MCF 10A (cell line): ENCODE data around the gene DACH2. TPM values are rescaled to one million over a fixed set of nuclear protein-coding genes. Genes with fewer than 3 reads are reported as not detected.
A peak's percentile ranks its signal among the peaks of the same experiment; 100 is the strongest.

Source experiments
- BruUV-seq: library from RNA; stranded (reverse); fragments of 400-500 nt; replicated peaks from 2 replicates; lab custom pipeline; 2021; lab: Mats Ljungman, UMichigan
- CTCF ChIA-PET: fragments of 300-600 bp; sonication (Branson Sonifier 250); formaldehyde crosslinking; extraction: SDS; loops from one replicate; lab custom pipeline; 2021; ENCODE audit warnings: antibody characterized with exemption, inconsistent platforms; lab: Yijun Ruan, JAX
- POLR2A ChIA-PET: fragments of 300-600, 350-650 bp; sonication (Branson Sonifier 250); formaldehyde crosslinking; extraction: SDS; loops from one replicate; lab custom pipeline; 2020; ENCODE audit warnings: antibody characterized with exemption, inconsistent platforms; lab: Yijun Ruan, JAX
- DNase-seq: peaks from one replicate; pipeline ENCODE4 v3.0.0-alpha.2; 2018; ENCODE audit not compliant: unreplicated experiment
- H3K27ac Mint-ChIP-seq: one replicate; pipeline ENCODE4 v1.8.0; 2022; ENCODE audit warnings: mild to moderate bottlenecking, low read depth, mixed read lengths; ENCODE audit not compliant: unreplicated experiment
- H3K27me3 Mint-ChIP-seq: one replicate; pipeline ENCODE4 v1.8.0; 2022; ENCODE audit warnings: mixed read lengths; ENCODE audit not compliant: insufficient read depth, unreplicated experiment
- H3K36me3 Mint-ChIP-seq: one replicate; pipeline ENCODE4 v1.8.0; 2022; ENCODE audit warnings: mild to moderate bottlenecking, moderate library complexity, mixed read lengths; ENCODE audit not compliant: insufficient read depth, unreplicated experiment
- H3K4me1 Mint-ChIP-seq: one replicate; pipeline ENCODE4 v1.8.0; 2022; ENCODE audit warnings: mixed read lengths; ENCODE audit not compliant: insufficient read depth, unreplicated experiment
- H3K4me3 Mint-ChIP-seq: one replicate; pipeline ENCODE4 v1.8.0; 2022; ENCODE audit warnings: mild to moderate bottlenecking, moderate library complexity, mixed read lengths; ENCODE audit not compliant: unreplicated experiment
- H3K9me3 Mint-ChIP-seq: one replicate; pipeline ENCODE4 v1.8.0; 2022; ENCODE audit warnings: mixed read lengths; ENCODE audit not compliant: unreplicated experiment
- CTCF ChIP-seq: fragments of 200-600 bp; IDR thresholded peaks from one replicate; pipeline ENCODE4 v1.8.0; 2022; ENCODE audit warnings: antibody characterized with exemption, mild to moderate bottlenecking; ENCODE audit not compliant: unreplicated experiment
- intact Hi-C: fragments of 100-400 bp; cut with micrococcal nuclease; formaldehyde crosslinking; loops from 2 replicates; pipeline ENCODE4 v1.14.1; 2022
- total RNA-seq: library from RNA; stranded (reverse); gene quantifications from 2 replicates; pipeline ENCODE4 v1.2.3, GENCODE V29; 2022

Gene DACH2
- total RNA-seq, 1 experiment from 2014 or later = not detected

GRCh38 chrX:86579777-86580176, 431.5 kb downstream of the DACH2 start:
- BruUV-seq = no TSS peak
- ChIA-PET POLR2A (interaction anchor here (0.7 kb wide), 1 partner anchor 1798 kb away, joined by 4 read pairs; no protein-coding TSS in a partner anchor), CTCF (interaction anchor here (0.5 to 0.6 kb wide), 2 partner anchors 10 to 968 kb away, joined by 3 read pairs; no protein-coding TSS in a partner anchor)
- H3K27me3 Mint-ChIP-seq = peaks cover 33% of the 10 kb centered on the region
- H3K36me3 Mint-ChIP-seq = no peaks in the 10 kb centered on the region
- no peak overlapping the region for H3K27ac Mint-ChIP-seq
- TF ChIP-seq CTCF = no peak
- no peak overlapping the region for H3K4me3 Mint-ChIP-seq
- no peaks in the 10 kb centered on the region for H3K4me1 Mint-ChIP-seq
- intact Hi-C loops = no loop called here
- H3K9me3 Mint-ChIP-seq = no peaks in the 10 kb centered on the region
- DNase-seq = no peak

DNA sequence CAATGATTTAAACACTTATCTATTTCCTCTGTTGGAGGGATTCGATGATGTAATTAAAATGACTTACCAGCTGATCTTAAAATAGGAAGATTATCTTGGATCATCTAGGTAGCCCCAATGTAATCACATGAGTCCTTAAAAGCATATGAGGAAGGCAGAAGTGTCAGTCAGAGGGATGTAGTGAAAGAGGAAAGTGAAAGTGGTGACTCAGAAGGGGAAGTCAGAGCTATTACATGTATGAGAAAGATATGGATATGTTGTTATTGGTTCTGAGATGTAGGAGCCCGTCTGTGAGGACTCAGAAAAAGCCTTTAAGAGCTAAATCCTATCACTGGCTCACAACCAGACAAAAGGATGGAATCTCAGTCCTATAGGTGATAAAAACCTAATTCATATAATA, 456.4 kb downstream of the DACH2 start:
- CTCF ChIA-PET = no interaction called here
- Mint-ChIP-seq H3K4me1 (no peaks in the 10 kb centered on the region), H3K4me3 (no peak overlapping the region), H3K27ac (no peak overlapping the region), H3K36me3 (no peaks in the 10 kb centered on the region), H3K27me3 (no peaks in the 10 kb centered on the region), H3K9me3 (peaks cover 13% of the 10 kb centered on the region)
- intact Hi-C loops = no loop called here
- POLR2A ChIA-PET = no interaction called here
- BruUV-seq = no TSS peak
- TF ChIP-seq CTCF = no peak
- DNase-seq = peak; percentile 51

DNA sequence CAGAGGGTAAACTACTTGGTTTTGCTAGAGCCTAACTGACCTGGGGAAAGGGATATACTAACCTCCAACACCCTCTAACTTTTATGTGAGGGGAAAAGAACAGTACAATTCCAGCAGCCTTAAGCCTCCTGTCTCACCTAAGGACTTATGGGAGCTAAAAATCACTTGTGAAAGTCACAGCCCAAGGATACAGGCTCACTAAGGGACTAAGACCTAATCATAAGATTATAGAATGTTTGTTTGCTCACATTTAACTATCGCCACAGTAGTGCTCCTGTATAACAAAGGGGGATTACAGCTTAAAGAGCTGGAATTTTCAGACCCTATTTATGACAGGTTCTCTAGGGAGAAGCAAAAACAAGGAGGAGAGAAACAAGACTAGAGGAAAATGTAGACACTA, 548.7 kb downstream of the DACH2 start:
- Mint-ChIP-seq H3K27me3 (peaks cover 14% of the 10 kb centered on the region), H3K36me3 (no peaks in the 10 kb centered on the region), H3K4me1 (no peaks in the 10 kb centered on the region), H3K9me3 (no peaks in the 10 kb centered on the region), H3K4me3 (no peak overlapping the region), H3K27ac (no peak overlapping the region)
- intact Hi-C loops = no loop called here
- BruUV-seq = no TSS peak
- ChIA-PET CTCF (interaction anchor here (0.9 kb wide), 1 partner anchor 18 kb away, joined by 3 read pairs; no protein-coding TSS in a partner anchor), POLR2A (no interaction called here)
- TF ChIP-seq CTCF = no peak
- no peak for DNase-seq

DNA sequence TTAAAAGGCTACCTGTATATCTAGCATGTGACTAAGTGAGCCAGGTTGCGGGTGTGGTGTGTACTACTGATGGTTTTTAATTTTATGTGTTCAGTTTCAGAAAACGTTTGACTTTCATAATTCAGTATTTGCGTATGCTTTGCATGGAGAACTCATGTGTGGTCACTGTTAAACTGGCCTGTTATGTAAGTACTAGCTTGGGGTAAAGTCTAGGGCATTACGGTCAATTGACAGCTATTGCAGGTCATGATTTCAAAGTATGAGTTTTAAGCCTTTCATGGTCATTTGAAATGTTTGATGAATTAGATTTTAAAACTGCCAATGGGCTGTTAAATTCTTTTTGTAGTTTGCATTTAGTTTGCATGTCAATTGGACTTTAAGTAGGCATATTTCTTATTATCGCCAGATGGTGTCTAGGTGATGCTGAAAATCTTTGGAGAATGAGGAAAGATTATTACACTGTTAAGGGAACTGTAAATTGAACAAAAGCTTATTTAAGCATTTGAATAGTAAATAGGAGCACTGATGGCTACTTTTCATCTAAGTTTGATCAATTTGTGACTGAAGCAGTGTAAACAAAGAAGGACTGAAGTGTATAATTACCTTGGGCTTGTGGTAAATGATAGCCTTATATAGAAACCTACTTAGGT, 563.4 kb downstream of the DACH2 start:
- no peak for DNase-seq
- Mint-ChIP-seq H3K9me3 (no peaks in the 10 kb centered on the region), H3K27me3 (no peaks in the 10 kb centered on the region), H3K4me1 (no peaks in the 10 kb centered on the region), H3K27ac (no peak overlapping the region), H3K4me3 (no peak overlapping the region), H3K36me3 (no peaks in the 10 kb centered on the region)
- no peak for TF ChIP-seq CTCF
- BruUV-seq = no TSS peak
- intact Hi-C loops = no loop called here
- CTCF ChIA-PET = interaction anchor here (0.9 kb wide), 1 partner anchor 355 kb away, joined by 3 read pairs; no protein-coding TSS in a partner anchor
- POLR2A ChIA-PET = interaction anchor here (0.6 kb wide), 1 partner anchor 16 kb away, joined by 4 read pairs; no protein-coding TSS in a partner anchor
